IPS-18c (cell line): ENCODE data around the gene NUDCD3.
"Not testable (repeated sequence)": the region's sequence is repeated elsewhere in the genome, so short reads cannot be mapped to it uniquely, and the experiment has no call there.

Source experiments
- H3K4me3 ChIP-seq: 2 replicates; pipeline ENCODE4 v1.7.0; 2013; ENCODE audit warnings: low read depth, mild to moderate bottlenecking, low read length, moderate library complexity; ENCODE audit not compliant: insufficient read depth
- H3K9me3 ChIP-seq: one replicate; pipeline ENCODE4 v1.6.1; 2013; ENCODE audit warnings: mild to moderate bottlenecking, low read length, moderate library complexity; ENCODE audit not compliant: control insufficient read depth, insufficient read depth

Gene NUDCD3

GRCh38 chr7:44521347-44522095 lies 31.1 kb upstream of the NUDCD3 start:
- Histone ChIP-seq H3K4me3 (no peak overlapping the region), H3K9me3 (no peaks in the 10 kb centered on the region)

- Histone ChIP-seq H3K9me3 (no peaks in the 10 kb centered on the region), H3K4me3 (no peak overlapping the region)
Measured at GRCh38 chr7:44520574-44520973, 30.1 kb upstream of the NUDCD3 start.

GRCh38 chr7:44519546-44519945 lies 29.1 kb upstream of the NUDCD3 start:
- no peaks in the 10 kb centered on the region for H3K9me3 ChIP-seq
- no peak overlapping the region for H3K4me3 ChIP-seq

- H3K9me3 ChIP-seq: no peaks in the 10 kb centered on the region
Measured at GRCh38 chr7:44518761-44519160, 28.3 kb upstream of the NUDCD3 start.

GRCh38 chr7:44517175-44517574 lies 26.7 kb upstream of the NUDCD3 start:
- no peak overlapping the region for H3K4me3 ChIP-seq
- H3K9me3 ChIP-seq: no peaks in the 10 kb centered on the region

More at GRCh38 chr7:44518761-44519160, 28.3 kb upstream of the NUDCD3 start:
- H3K4me3 ChIP-seq: no peak overlapping the region

GRCh38 chr7:44515590-44516268 lies 25.3 kb upstream of the NUDCD3 start:
- Histone ChIP-seq H3K4me3 (no peak overlapping the region), H3K9me3 (no peaks in the 10 kb centered on the region)

GRCh38 chr7:44512736-44513135 lies 22.3 kb upstream of the NUDCD3 start:
- Histone ChIP-seq H3K4me3 (no peak overlapping the region), H3K9me3 (no peaks in the 10 kb centered on the region)

- Histone ChIP-seq H3K4me3 (no peak overlapping the region), H3K9me3 (no peaks in the 10 kb centered on the region)
Measured at GRCh38 chr7:44511863-44512468, 21.5 kb upstream of the NUDCD3 start.

GRCh38 chr7:44511236-44511635 lies 20.8 kb upstream of the NUDCD3 start:
- no peaks in the 10 kb centered on the region for H3K9me3 ChIP-seq
- no peak overlapping the region for H3K4me3 ChIP-seq

GRCh38 chr7:44508328-44509030 lies 18.0 kb upstream of the NUDCD3 start:
- no peak overlapping the region for H3K4me3 ChIP-seq
- no peaks in the 10 kb centered on the region for H3K9me3 ChIP-seq

- H3K4me3 ChIP-seq, H3K9me3 ChIP-seq: not testable (repeated sequence)
Measured at GRCh38 chr7:44506592-44507288, 16.3 kb upstream of the NUDCD3 start.

- no peak overlapping the region for H3K4me3 ChIP-seq
- H3K9me3 ChIP-seq: no peaks in the 10 kb centered on the region
Measured at GRCh38 chr7:44505595-44505994, 15.1 kb upstream of the NUDCD3 start.

- no peaks in the 10 kb centered on the region for H3K9me3 ChIP-seq
- H3K4me3 ChIP-seq: no peak overlapping the region
Measured at GRCh38 chr7:44498230-44498954, 7.9 kb upstream of the NUDCD3 start.

GRCh38 chr7:44497155-44498027 lies 6.9 kb upstream of the NUDCD3 start:
- Histone ChIP-seq H3K4me3 (no peak overlapping the region), H3K9me3 (no peaks in the 10 kb centered on the region)

- Histone ChIP-seq H3K9me3 (no peaks in the 10 kb centered on the region), H3K4me3 (no peak overlapping the region)
Measured at GRCh38 chr7:44496385-44496784, 5.9 kb upstream of the NUDCD3 start.

GRCh38 chr7:44494960-44495359 lies 4.5 kb upstream of the NUDCD3 start:
- no peaks in the 10 kb centered on the region for H3K9me3 ChIP-seq
- no peak overlapping the region for H3K4me3 ChIP-seq
